AG04450 (cell line): ENCODE results near the gene ARHGEF17. TPM values are rescaled to one million over a fixed set of nuclear protein-coding genes. Genes with fewer than 3 reads are reported as not detected.

Source experiments
- CTCF ChIA-PET: fragments of 300-600, 350-600 bp; formaldehyde crosslinking; extraction: SDS; loops from one replicate; lab custom pipeline; 2022; ENCODE audit warnings: antibody characterized with exemption, inconsistent platforms; lab: Charles Lee
- POLR2A ChIA-PET: fragments of 350-600 bp; formaldehyde crosslinking; extraction: SDS; loops from one replicate; lab custom pipeline; 2021; ENCODE audit warnings: antibody characterized with exemption, inconsistent platforms; lab: Yijun Ruan, JAX
- DNase-seq: peaks from one replicate; pipeline ENCODE4 v3.0.0-alpha.2; 2011; ENCODE audit warnings: low read depth, low spot score
- H3K27ac ChIP-seq: one replicate; pipeline ENCODE4 v1.5.1; 2012; ENCODE audit warnings: low read depth, low read length, control low read depth
- H3K27me3 ChIP-seq: one replicate; pipeline ENCODE4 v1.6.0; 2012; ENCODE audit warnings: low read length; ENCODE audit not compliant: control insufficient read depth, insufficient read depth
- H3K4me3 ChIP-seq: 2 replicates; pipeline ENCODE4 v1.5.1; 2011; ENCODE audit warnings: mild to moderate bottlenecking, low read depth, low read length, control low read depth
- H3K9me3 ChIP-seq: 2 replicates; pipeline ENCODE4 v1.5.1; 2012; ENCODE audit warnings: low read length; ENCODE audit not compliant: control insufficient read depth, insufficient read depth
- CTCF ChIP-seq: IDR thresholded peaks from 2 replicates; pipeline ENCODE4 v1.5.1; 2011; ENCODE audit warnings: low read depth, low read length, control low read depth, inconsistent platforms
- polyA plus RNA-seq: library from polyadenylated mRNA; depleted of rRNA; stranded (reverse); fragments of >200 nt; gene quantifications from 2 replicates; pipeline ENCODE4 v1.2.3, GENCODE V29; 2011

ARHGEF17 gene
- polyA plus RNA-seq, 1 experiment, result 30.6 TPM

- Histone ChIP-seq H3K4me3 (no peak overlapping the region), H3K27ac (no peak overlapping the region), H3K27me3 (peaks cover 30% of the 10 kb centered on the region), H3K9me3 (no peaks in the 10 kb centered on the region)
- ChIA-PET CTCF (interaction anchor here (1.7 to 1.8 kb wide), 2 partner anchors 72 to 87 kb away, joined by 3 to 7 read pairs; no protein-coding TSS in a partner anchor), POLR2A (no interaction called here)
- DNase-seq, result no peak
- no peak for TF ChIP-seq CTCF
Observed at GRCh38 chr11:73263640-73264039, 44.4 kb upstream of the ARHGEF17 start.

- no peak for TF ChIP-seq CTCF
Observed at GRCh38 chr11:73265278-73265810, 42.7 kb upstream of the ARHGEF17 start.

GRCh38 chr11:73265853-73266645 lies 42.0 kb upstream of the ARHGEF17 start:
- no peak for DNase-seq
- no peaks in the 10 kb centered on the region for H3K9me3 ChIP-seq
- H3K27ac ChIP-seq, result no peak overlapping the region
- peaks cover 38% of the 10 kb centered on the region for H3K27me3 ChIP-seq
- ChIA-PET POLR2A (no interaction called here), CTCF (interaction anchor here (0.8 to 1.5 kb wide), 3 partner anchors 23 to 127 kb away, joined by 3 to 5 read pairs (median 3); no protein-coding TSS in a partner anchor)
- no peak overlapping the region for H3K4me3 ChIP-seq
- TF ChIP-seq CTCF, result no peak

More at GRCh38 chr11:73265278-73265810, 42.7 kb upstream of the ARHGEF17 start:
- POLR2A ChIA-PET, result no interaction called here
- no peak overlapping the region for H3K4me3 ChIP-seq
- H3K27me3 ChIP-seq, result peaks cover 34% of the 10 kb centered on the region
- H3K9me3 ChIP-seq, result no peaks in the 10 kb centered on the region
- CTCF ChIA-PET, result interaction anchor here (0.9 to 1.5 kb wide), 3 partner anchors 23 to 128 kb away, joined by 3 to 5 read pairs (median 3); no protein-coding TSS in a partner anchor
- no peak for DNase-seq
- no peak overlapping the region for H3K27ac ChIP-seq

- H3K9me3 ChIP-seq, result no peaks in the 10 kb centered on the region
- H3K27ac ChIP-seq, result no peak overlapping the region
- H3K4me3 ChIP-seq, result no peak overlapping the region
- no peak for TF ChIP-seq CTCF
- DNase-seq, result no peak
- H3K27me3 ChIP-seq, result peaks cover 39% of the 10 kb centered on the region
- ChIA-PET CTCF (interaction anchor here (0.8 kb wide), 1 partner anchor 84 kb away, joined by 3 read pairs; no protein-coding TSS in a partner anchor), POLR2A (no interaction called here)
Observed at GRCh38 chr11:73266646-73267020, 41.4 kb upstream of the ARHGEF17 start.
